Skeletal muscle satellite cell (primary cell): ENCODE data around the gene SEBOX.

Source experiments
- H3K27me3 ChIP-seq: 2 replicates; pipeline ENCODE4 v1.7.0; 2013; ENCODE audit warnings: low read length; ENCODE audit not compliant: control insufficient read depth, insufficient read depth
- H3K36me3 ChIP-seq: 2 replicates; pipeline ENCODE4 v1.7.0; 2013; ENCODE audit warnings: mild to moderate bottlenecking, control low read depth, low read length; ENCODE audit not compliant: insufficient read depth
- H3K4me1 ChIP-seq: 2 replicates; pipeline ENCODE4 v1.7.0; 2013; ENCODE audit warnings: low read length; ENCODE audit not compliant: control insufficient read depth, insufficient read depth
- H3K4me2 ChIP-seq: 2 replicates; pipeline ENCODE4 v1.7.0; 2013; ENCODE audit warnings: mild to moderate bottlenecking, low read length
- H3K4me3 ChIP-seq: 2 replicates; pipeline ENCODE4 v1.7.0; 2013; ENCODE audit warnings: low read length
- H3K9ac ChIP-seq: 2 replicates; pipeline ENCODE4 v1.7.0; 2013; ENCODE audit warnings: mild to moderate bottlenecking, low read depth, low read length, moderate library complexity
- H3K9me3 ChIP-seq: replicated peaks from 2 replicates; pipeline ENCODE4 v1.7.0; 2013; ENCODE audit warnings: mild to moderate bottlenecking, control low read depth, low read length

The SEBOX gene

DNA sequence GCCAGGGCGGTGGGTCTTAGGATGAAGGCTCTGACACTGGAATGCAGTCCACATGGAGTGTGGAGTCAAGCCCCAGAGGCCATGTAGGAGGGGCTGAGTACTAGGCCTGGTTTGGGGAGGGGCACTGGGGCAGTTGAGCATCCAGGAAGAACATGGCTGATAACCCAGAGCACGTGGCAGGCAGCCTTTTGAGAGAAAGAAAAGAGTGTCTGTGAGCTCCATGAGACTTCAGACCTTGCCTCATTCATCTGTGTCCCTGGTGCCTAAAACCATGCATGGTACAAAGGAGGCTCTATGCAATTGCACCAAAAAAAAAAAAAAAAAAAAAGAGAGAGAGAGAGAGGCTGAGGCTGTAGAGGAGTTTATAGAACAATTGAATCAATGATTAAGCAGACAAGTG is 26.4 kb upstream of the SEBOX start:
- Histone ChIP-seq H3K9me3 (no peaks in the 10 kb centered on the region), H3K9ac (no peak overlapping the region), H3K27me3 (no peaks in the 10 kb centered on the region), H3K4me3 (no peak overlapping the region), H3K4me2 (no peak overlapping the region), H3K4me1 (no peaks in the 10 kb centered on the region), H3K36me3 (peaks cover 17% of the 10 kb centered on the region)

DNA sequence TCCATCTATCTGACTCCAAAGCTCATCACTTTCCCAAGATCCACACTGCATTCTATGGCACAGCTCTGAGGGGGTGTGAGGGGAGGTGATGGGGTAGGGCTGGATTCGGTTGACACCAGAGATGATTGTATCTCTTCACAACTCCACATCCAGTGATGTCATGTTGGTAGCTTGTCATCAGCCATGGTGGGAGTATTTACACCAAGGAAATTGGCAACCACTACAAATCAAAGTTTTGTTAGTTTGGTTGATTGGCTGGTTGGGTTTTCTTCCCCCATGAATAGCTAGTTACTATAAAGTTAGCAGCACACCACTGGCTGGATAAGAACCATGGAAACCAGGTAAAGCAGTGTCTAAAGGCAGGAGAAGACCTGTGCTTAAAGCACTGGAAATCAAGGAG is 26.0 kb upstream of the SEBOX start:
- Histone ChIP-seq H3K27me3 (no peaks in the 10 kb centered on the region), H3K36me3 (peaks cover 17% of the 10 kb centered on the region), H3K4me3 (no peak overlapping the region), H3K4me1 (no peaks in the 10 kb centered on the region), H3K9ac (no peak overlapping the region), H3K4me2 (no peak overlapping the region), H3K9me3 (no peaks in the 10 kb centered on the region)

DNA sequence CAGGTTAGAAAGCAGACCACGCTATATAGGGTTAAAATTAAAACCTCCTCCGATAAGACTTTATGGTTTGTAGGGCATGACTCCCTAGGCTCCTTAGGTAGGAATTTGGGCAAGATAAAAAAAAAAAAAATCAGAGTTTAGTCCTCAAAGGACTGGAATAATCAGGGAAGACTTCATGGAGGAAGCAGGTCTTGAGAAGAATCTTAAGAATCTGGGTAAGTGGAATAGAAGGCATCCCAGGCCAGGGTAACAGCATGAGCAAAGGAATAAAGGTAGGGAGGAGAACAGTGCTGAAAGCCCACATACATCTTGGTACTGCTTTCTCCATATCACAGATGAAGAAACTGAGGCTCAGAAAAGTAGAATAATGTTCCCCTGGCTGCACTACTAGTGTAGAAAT is 25.6 kb upstream of the SEBOX start:
- Histone ChIP-seq H3K4me1 (no peaks in the 10 kb centered on the region), H3K9ac (no peak overlapping the region), H3K4me2 (no peak overlapping the region), H3K36me3 (peaks cover 17% of the 10 kb centered on the region), H3K4me3 (no peak overlapping the region), H3K27me3 (no peaks in the 10 kb centered on the region), H3K9me3 (no peaks in the 10 kb centered on the region)

DNA sequence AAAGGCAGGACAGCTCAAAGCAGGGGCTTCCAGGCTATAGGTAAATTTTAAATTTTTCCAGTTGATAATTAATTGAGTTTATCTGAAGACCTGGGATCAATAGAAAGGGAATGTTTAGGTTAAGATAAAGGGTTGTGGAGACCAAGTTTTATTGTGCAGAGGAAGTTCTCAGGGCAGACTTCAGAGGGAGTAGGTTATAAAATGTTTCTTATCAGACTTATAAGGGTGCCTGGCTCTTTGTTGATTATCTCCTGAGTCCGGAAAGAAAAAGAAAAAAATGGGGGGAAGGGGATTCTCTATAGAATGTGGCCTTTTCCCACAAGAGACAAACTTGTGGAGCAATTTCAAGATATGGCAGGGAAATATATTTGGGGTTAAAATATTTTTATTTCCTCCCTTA is 25.1 kb upstream of the SEBOX start:
- Histone ChIP-seq H3K4me2 (no peak overlapping the region), H3K27me3 (no peaks in the 10 kb centered on the region), H3K9ac (no peak overlapping the region), H3K9me3 (no peaks in the 10 kb centered on the region), H3K4me3 (no peak overlapping the region), H3K4me1 (no peaks in the 10 kb centered on the region), H3K36me3 (peaks cover 17% of the 10 kb centered on the region)

DNA sequence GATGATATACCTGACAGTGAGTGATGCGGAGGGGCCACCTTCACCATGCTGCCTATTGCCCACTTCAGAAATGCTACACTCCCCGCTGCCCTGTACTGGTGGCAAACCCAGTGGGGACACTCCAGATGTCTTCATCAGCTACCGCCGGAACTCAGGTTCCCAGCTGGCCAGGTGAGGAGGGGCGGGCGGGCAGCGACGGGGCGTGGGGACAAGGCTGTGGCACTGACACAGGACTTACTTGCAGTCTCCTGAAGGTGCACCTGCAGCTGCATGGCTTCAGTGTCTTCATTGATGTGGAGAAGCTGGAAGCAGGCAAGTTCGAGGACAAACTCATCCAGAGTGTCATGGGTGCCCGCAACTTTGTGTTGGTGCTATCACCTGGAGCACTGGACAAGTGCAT is 23.1 kb upstream of the SEBOX start:
- Histone ChIP-seq H3K4me2 (no peak overlapping the region), H3K4me1 (no peaks in the 10 kb centered on the region), H3K4me3 (no peak overlapping the region), H3K27me3 (no peaks in the 10 kb centered on the region), H3K9ac (no peak overlapping the region), H3K9me3 (no peaks in the 10 kb centered on the region), H3K36me3 (peaks cover 17% of the 10 kb centered on the region)

DNA sequence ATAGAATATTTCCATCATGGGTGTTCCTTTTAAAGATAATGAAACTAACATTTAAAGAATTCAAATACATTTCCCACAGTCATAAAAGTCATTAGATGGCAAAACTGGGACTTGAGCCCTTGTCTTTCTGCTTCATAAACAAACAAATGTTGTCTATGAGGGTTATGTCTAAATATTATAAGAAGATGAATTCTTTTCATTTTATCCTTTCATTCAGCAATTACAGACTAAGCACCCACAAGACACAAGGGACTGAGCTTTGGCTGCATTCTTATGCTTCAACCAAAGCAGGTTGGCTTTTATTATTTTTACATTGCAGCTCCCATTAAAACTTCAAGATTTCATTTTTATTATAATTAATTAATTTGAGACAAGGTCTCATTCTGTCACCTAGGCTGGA is 21.4 kb upstream of the SEBOX start:
- H3K36me3 ChIP-seq, result peaks cover 17% of the 10 kb centered on the region
- H3K4me2 ChIP-seq, result no peak overlapping the region
- no peak overlapping the region for H3K9ac ChIP-seq
- no peaks in the 10 kb centered on the region for H3K27me3 ChIP-seq
- no peak overlapping the region for H3K4me3 ChIP-seq
- H3K4me1 ChIP-seq, result no peaks in the 10 kb centered on the region
- H3K9me3 ChIP-seq, result no peaks in the 10 kb centered on the region

DNA sequence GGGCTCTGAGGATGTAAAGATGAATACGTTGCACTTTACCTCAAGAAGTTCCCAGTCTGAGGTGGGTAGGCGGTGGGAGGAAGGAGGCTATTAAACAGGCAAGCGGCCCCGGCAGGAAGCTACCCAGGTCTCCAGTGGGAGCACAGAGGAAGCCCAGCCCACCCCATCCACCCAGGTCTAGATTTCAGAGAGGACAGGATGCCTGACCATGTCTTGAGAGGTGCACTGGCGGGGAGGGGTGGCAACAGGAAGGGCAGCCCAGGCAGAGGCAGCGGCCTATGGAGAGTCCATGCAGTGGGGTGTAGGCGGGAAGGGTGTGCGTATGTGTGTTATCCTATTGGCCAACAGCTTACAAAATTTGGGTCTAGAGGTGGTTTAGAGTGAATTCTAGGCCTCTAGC is 20.4 kb upstream of the SEBOX start:
- H3K9ac ChIP-seq, result no peak overlapping the region
- peaks cover 7% of the 10 kb centered on the region for H3K36me3 ChIP-seq
- no peaks in the 10 kb centered on the region for H3K27me3 ChIP-seq
- no peaks in the 10 kb centered on the region for H3K4me1 ChIP-seq
- H3K4me2 ChIP-seq, result no peak overlapping the region
- H3K4me3 ChIP-seq, result no peak overlapping the region
- H3K9me3 ChIP-seq, result no peaks in the 10 kb centered on the region

DNA sequence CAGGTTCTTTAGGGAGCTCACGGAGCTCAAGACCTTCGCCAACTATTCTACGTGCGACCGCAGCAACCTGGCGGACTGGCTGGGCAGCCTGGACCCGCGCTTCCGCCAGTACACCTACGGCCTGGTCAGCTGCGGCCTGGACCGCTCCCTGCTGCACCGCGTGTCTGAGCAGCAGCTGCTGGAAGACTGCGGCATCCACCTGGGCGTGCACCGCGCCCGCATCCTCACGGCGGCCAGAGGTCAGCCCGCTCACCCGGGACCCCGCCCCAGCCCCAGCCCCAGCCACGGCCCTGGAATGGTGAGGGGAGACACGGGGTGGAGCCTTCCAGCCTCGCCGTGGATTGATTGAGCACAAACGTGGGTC is 20.0 kb upstream of the SEBOX start:
- Histone ChIP-seq H3K9me3 (no peaks in the 10 kb centered on the region), H3K4me3 (no peak overlapping the region), H3K9ac (no peak overlapping the region), H3K4me1 (no peaks in the 10 kb centered on the region), H3K36me3 (peaks cover 4% of the 10 kb centered on the region), H3K4me2 (no peak overlapping the region), H3K27me3 (no peaks in the 10 kb centered on the region)

DNA sequence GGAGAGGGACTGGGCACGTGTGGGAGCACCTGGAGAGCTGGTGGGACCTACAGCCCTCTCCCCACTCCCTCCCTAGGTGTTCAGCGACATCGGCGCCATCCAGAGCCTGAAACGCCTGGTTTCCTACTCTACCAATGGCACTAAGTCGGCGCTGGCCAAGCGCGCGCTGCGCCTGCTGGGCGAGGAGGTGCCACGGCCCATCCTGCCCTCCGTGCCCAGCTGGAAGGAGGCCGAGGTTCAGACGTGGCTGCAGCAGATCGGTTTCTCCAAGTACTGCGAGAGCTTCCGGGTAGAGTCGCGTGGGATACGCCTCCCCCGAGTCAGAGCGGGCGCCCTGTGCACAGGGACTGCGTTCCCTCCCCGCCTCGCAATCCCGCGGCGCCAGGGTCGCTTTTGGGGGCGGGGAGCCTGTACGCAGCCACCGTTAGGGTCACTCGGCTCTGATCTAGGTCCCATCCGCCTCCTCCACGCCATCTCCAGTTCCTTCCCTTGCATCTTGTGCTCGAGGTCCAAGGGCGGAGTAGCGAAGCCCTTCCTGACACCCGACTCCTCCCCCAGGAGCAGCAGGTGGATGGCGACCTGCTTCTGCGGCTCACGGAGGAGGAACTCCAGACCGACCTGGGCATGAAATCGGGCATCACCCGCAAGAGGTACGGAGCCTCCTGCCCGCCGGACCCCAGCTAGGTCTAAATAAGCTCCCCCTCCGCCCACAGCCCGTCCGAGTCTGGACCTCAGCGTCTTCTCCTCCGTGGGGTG is 19.5 kb upstream of the SEBOX start:
- Histone ChIP-seq H3K4me3 (no peak overlapping the region), H3K4me1 (no peaks in the 10 kb centered on the region), H3K27me3 (no peaks in the 10 kb centered on the region), H3K9ac (no peak overlapping the region), H3K9me3 (no peaks in the 10 kb centered on the region), H3K4me2 (no peak overlapping the region), H3K36me3 (peaks cover 4% of the 10 kb centered on the region)

DNA sequence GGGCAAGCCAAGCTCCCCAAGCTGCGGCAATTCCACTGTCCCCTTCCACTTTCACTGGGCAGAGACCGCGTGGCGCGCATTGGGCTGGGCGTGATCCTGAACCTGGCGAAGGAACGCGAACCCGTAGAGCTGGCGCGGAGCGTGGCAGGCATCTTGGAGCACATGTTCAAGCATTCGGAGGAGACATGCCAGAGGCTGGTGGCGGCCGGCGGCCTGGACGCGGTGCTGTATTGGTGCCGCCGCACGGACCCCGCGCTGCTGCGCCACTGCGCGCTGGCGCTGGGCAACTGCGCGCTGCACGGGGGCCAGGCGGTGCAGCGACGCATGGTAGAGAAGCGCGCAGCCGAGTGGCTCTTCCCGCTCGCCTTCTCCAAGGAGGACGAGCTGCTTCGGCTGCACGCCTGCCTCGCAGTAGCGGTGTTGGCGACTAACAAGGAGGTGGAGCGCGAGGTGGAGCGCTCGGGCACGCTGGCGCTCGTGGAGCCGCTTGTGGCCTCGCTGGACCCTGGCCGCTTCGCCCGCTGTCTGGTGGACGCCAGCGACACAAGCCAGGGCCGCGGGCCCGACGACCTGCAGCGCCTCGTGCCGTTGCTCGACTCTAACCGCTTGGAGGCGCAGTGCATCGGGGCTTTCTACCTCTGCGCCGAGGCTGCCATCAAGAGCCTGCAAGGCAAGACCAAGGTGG is 16.3 kb upstream of the SEBOX start:
- Histone ChIP-seq H3K36me3 (no peaks in the 10 kb centered on the region), H3K9ac (no peak overlapping the region), H3K4me3 (no peak overlapping the region), H3K9me3 (no peaks in the 10 kb centered on the region), H3K4me1 (no peaks in the 10 kb centered on the region), H3K27me3 (no peaks in the 10 kb centered on the region), H3K4me2 (no peak overlapping the region)

DNA sequence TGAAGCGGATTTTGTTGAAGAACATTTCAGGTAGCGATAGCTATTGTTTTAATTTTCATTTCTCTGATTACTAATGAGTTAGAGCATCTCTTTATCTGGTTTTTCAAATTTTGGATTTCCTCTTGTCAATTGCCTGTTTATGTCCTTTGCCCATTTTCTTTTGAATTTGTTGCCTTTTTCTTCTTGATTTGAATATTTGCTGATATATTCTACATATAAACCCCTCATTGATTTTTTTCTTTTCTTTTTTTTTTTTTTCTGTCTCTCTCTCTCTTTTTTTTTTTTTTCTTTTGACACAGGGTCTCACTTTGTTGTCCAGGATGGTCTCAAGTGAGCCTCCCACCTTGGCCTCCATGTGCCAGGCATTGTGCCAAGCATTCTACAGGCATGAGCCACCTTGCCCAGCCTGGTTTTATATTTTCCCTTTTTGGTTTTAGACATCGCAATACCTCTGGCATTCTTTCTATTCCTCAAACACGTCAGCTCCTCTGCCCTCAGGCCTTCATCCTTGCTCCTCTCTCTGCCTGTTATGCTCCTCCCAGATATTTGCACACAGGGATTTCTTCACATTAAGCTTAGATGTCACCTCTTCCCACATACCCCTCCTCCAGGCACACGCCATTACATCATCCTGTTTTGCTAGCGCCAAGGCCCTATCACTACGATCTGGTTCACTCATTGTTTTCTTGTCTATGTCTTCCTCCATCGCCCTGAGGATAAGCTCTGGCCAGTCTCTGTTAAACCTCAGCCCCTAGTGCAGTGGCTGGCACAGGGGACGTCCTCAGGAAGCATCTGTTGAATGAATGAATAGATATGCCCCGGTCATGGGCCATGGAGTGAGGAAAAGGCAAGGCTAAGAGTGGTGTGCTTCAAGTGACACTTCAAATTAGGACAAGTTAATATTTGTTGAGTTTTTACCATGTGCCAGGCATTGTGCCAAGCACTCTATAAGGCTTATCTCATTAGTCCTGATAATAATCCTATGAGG is 15.1 kb upstream of the SEBOX start:
- H3K36me3 ChIP-seq, result no peaks in the 10 kb centered on the region
- no peak overlapping the region for H3K9ac ChIP-seq
- H3K27me3 ChIP-seq, result no peaks in the 10 kb centered on the region
- H3K9me3 ChIP-seq, result no peaks in the 10 kb centered on the region
- no peak overlapping the region for H3K4me2 ChIP-seq
- H3K4me1 ChIP-seq, result no peaks in the 10 kb centered on the region
- H3K4me3 ChIP-seq, result no peak overlapping the region
